KMS-11 (cell line): ENCODE data around the gene EIF4B.

ENCODE experiments used
- H2AFZ ChIP-seq: fragments of 200-600 bp; sonication (generic); 2 replicates; pipeline ENCODE4 v1.6.1; 2016; ENCODE audit warnings: antibody characterized with exemption, mixed run types, low read depth
- H3K27ac ChIP-seq: fragments of 200-600 bp; sonication (generic); 2 replicates; pipeline ENCODE4 v1.6.1; 2016; ENCODE audit warnings: mild to moderate bottlenecking, mixed run types
- H3K27me3 ChIP-seq: fragments of 200-600 bp; sonication (generic); 2 replicates; pipeline ENCODE4 v1.6.1; 2017; ENCODE audit warnings: mild to moderate bottlenecking, low read depth, mixed run types, moderate library complexity; ENCODE audit not compliant: insufficient read depth
- H3K36me3 ChIP-seq: fragments of 200-600 bp; sonication (generic); 2 replicates; pipeline ENCODE4 v1.6.1; 2017; ENCODE audit warnings: mild to moderate bottlenecking, mixed run types; ENCODE audit not compliant: insufficient read depth
- H3K4me1 ChIP-seq: fragments of 200-600 bp; sonication (generic); 2 replicates; pipeline ENCODE4 v1.6.1; 2016; ENCODE audit warnings: mild to moderate bottlenecking, low read depth, mixed run types; ENCODE audit not compliant: poor library complexity, severe bottlenecking
- H3K4me2 ChIP-seq: fragments of 200-600 bp; sonication (generic); 2 replicates; pipeline ENCODE4 v1.7.0; 2016; ENCODE audit warnings: mild to moderate bottlenecking, mixed run types
- H3K4me3 ChIP-seq: fragments of 200-600 bp; sonication (generic); IDR thresholded peaks from 2 replicates; pipeline ENCODE4 v1.6.1; 2017; ENCODE audit warnings: low read depth, low read length, mixed read lengths; ENCODE audit not compliant: insufficient read depth
- H3K79me2 ChIP-seq: fragments of 200-600 bp; sonication (generic); 2 replicates; pipeline ENCODE4 v1.6.1; 2016; ENCODE audit warnings: low read depth, mixed run types; ENCODE audit not compliant: insufficient read depth
- H3K9ac ChIP-seq: fragments of 200-600 bp; sonication (generic); 2 replicates; pipeline ENCODE4 v1.6.1; 2016; ENCODE audit warnings: mild to moderate bottlenecking, mixed run types
- H4K20me1 ChIP-seq: fragments of 200-600 bp; sonication (generic); 2 replicates; pipeline ENCODE4 v1.6.1; 2016; ENCODE audit warnings: mild to moderate bottlenecking, mixed run types; ENCODE audit not compliant: insufficient read depth
- TF ChIP-seq, protein P1 (sequence below): fragments of 200-600 bp; sonication (generic); conservative IDR thresholded peaks from 2 replicates; pipeline ENCODE4 v1.6.1; 2017; ENCODE audit warnings: low read depth, mild to moderate bottlenecking, antibody characterized with exemption, low read length, moderate library complexity, mixed read lengths

EIF4B gene

DNA sequence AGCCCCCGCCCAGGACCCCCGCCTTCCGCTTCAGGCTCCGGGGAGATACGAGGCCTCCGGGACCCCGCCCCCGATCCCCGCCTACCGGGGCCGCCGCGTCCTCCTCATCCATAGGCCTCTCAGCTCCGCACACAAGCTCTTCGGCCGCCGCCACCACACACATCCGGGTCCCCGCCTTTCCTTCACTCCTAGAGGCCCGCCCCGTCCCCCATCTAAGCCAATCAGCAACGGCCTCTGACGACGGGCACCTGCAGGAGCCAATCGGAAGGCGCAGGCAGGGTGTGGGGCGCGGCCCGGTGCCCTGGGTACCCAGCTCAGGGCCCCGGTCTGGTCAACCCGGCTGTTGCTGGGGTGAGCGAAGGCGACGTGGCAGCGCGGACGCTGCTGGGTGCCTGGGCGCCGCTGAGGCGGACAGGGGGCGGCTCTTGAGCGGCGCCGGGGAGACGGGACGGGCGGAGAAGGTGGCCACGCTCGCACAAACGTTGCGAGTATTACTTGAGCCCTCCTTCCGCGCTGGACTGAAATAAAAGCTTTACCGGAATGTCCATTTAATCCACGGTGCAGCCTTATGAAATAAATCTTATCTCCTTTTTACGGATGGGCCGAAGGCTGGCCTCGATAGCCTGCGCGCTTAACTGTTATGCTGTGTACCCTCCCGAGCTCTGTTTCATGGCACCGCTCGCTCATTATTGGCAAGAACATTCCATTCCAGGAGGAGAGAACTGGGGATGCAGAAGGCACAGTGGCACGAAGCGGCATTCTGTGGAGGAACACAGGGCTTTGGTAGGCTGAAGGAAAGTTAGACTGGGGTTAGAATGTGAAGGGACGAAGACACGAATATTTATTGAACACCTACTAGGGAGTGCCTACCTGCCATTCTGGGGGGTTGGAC, 73.2 kb downstream of the EIF4B start, which contains the start of gene SPRYD3:
Gene SPRYD3, minus strand, starts transcription at position 165 of the 892 bp plus-strand sequence. Its CDS starts 57 bp downstream, at position 108.
- peak within 1 kb of the TSS; percentile 90 for H3K4me2 ChIP-seq
- peak within 1 kb of the TSS; percentile 96 for H2AFZ ChIP-seq
- TF ChIP-seq, protein P1, sequence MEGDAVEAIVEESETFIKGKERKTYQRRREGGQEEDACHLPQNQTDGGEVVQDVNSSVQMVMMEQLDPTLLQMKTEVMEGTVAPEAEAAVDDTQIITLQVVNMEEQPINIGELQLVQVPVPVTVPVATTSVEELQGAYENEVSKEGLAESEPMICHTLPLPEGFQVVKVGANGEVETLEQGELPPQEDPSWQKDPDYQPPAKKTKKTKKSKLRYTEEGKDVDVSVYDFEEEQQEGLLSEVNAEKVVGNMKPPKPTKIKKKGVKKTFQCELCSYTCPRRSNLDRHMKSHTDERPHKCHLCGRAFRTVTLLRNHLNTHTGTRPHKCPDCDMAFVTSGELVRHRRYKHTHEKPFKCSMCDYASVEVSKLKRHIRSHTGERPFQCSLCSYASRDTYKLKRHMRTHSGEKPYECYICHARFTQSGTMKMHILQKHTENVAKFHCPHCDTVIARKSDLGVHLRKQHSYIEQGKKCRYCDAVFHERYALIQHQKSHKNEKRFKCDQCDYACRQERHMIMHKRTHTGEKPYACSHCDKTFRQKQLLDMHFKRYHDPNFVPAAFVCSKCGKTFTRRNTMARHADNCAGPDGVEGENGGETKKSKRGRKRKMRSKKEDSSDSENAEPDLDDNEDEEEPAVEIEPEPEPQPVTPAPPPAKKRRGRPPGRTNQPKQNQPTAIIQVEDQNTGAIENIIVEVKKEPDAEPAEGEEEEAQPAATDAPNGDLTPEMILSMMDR: no peak
- peaks cover 9% of the 10 kb centered on the region; the same call in 1 of the 2 replicates for H3K79me2 ChIP-seq
- H3K9ac ChIP-seq: peak within 1 kb of the TSS; percentile 65; the same call in 1 of the 2 replicates
- peaks cover 7% of the 10 kb centered on the region; the same call in 1 of the 2 replicates for H3K36me3 ChIP-seq
- no peaks in the 10 kb centered on the region for H3K27me3 ChIP-seq
- no peaks in the 10 kb centered on the region for H4K20me1 ChIP-seq
- peaks cover 9% of the 10 kb centered on the region for H3K4me1 ChIP-seq
- peak within 1 kb of the TSS; percentile 56 for H3K27ac ChIP-seq
- H3K4me3 ChIP-seq: no peak within 1 kb of the TSS

DNA sequence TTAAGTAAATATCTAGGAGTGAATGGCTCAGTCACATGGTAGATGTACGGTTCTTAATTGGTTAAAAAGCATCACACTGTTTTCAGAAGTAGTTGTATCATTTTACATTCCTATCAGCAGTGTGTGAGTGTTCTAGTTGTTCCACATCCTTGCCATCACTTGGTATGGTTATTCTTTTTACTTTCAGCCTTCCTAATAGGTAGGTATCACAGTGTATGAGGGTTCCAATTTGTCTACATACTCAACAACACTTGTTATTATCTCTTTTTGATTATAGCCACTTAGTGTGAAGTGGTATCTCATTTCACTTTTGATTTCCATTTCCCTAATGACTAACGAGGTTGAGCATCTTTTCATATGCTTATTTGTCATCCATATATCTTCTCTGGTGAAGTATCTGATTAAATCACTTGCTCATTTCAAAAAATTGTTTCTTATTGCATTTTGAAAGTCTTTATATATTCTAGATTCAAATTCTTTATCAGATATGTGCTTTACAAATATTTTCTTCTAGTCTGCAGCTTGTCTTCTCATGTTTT, 76.5 kb downstream of the EIF4B start:
- Histone ChIP-seq H3K27ac (no peak overlapping the region), H3K4me1 (peaks cover 9% of the 10 kb centered on the region), H3K79me2 (peaks cover 5% of the 10 kb centered on the region; the same call in 1 of the 2 replicates), H3K27me3 (no peaks in the 10 kb centered on the region), H3K9ac (no peak overlapping the region), H3K36me3 (no peaks in the 10 kb centered on the region), H2AFZ (no peak overlapping the region), H3K4me2 (no peak overlapping the region), H3K4me3 (no peak overlapping the region), H4K20me1 (no peaks in the 10 kb centered on the region)
- TF ChIP-seq, protein P1: no peak

DNA sequence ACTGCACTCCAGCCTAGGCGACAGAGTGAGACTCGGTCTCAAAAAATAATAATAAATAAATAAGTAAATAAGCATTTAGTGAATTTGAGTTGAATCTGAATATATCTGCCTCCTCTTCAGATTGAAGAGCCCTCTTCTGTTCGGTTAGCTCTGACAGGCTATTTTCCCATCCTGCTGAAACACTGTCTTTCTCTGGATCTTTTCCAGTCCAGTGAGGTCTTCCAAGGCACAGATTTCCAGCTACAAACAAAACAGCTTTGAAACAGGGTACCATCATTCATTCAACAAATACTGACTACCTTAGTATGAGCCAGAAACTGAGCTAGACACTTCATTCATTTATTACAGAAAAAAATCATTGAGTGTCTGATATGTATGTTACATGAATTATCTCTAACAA, 80.1 kb downstream of the EIF4B start:
- Histone ChIP-seq H3K27me3 (no peaks in the 10 kb centered on the region; the same call in 1 of the 2 replicates), H3K4me1 (no peaks in the 10 kb centered on the region), H4K20me1 (no peaks in the 10 kb centered on the region), H3K4me3 (no peak overlapping the region), H3K36me3 (no peaks in the 10 kb centered on the region), H3K9ac (no peak overlapping the region), H3K79me2 (no peaks in the 10 kb centered on the region), H2AFZ (no peak overlapping the region), H3K27ac (no peak overlapping the region), H3K4me2 (no peak overlapping the region)
- TF ChIP-seq, protein P1: no peak

DNA sequence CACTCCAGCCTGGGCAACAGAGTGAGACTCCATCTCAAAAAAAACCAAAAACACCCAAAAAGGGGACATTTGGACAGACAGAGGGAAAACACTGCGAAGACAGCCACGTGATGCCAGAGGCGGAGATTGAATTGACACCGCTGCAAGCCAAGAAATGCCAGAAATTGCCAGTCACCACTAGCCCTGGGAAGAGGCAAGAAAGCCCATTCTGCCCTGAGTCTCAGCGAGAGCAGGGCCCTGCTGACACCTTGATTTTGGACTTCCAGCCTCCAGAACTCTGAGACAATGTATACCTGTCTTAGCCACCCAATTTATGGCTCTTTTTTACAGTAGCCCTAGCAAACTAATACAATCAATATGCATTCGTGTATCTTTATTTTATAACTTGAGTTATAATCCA, 83.8 kb downstream of the EIF4B start:
- Histone ChIP-seq H3K4me2 (no peak overlapping the region), H3K4me1 (no peaks in the 10 kb centered on the region), H3K4me3 (no peak overlapping the region), H3K27me3 (no peaks in the 10 kb centered on the region; the same call in 1 of the 2 replicates), H3K36me3 (no peaks in the 10 kb centered on the region), H3K27ac (no peak overlapping the region), H3K79me2 (no peaks in the 10 kb centered on the region), H4K20me1 (no peaks in the 10 kb centered on the region), H2AFZ (no peak overlapping the region), H3K9ac (no peak overlapping the region)
- TF ChIP-seq, protein P1: no peak
